Astrocyte (in vitro differentiated cells and primary cell): ENCODE results near the gene CHP1. TPM values are rescaled to one million over a fixed set of nuclear protein-coding genes. Genes with fewer than 3 reads are reported as not detected.
"Not testable (repeated sequence)": the region's sequence is repeated elsewhere in the genome, so short reads cannot be mapped to it uniquely, and the experiment has no call there.

Experiments
- DNase-seq: peaks from one replicate; pipeline ENCODE4 v3.0.0-alpha.2; 2010; ENCODE audit warnings: low read depth
- FAIRE-seq: peaks from 2 replicates; lab custom pipeline; 2011; peaks lifted over from hg19 to GRCh38; lab: Jason Lieb, UNC
- H2AFZ ChIP-seq: 2 replicates; pipeline ENCODE4 v1.6.0; 2012; ENCODE audit warnings: low read depth, low read length, inconsistent platforms
- H3K27ac ChIP-seq: 2 replicates; pipeline ENCODE4 v1.5.1; 2011; ENCODE audit warnings: low read depth, low read length, inconsistent platforms
- H3K27me3 ChIP-seq: 2 replicates; pipeline ENCODE4 v1.6.0; 2011; ENCODE audit warnings: low read length, inconsistent platforms; ENCODE audit not compliant: insufficient read depth
- H3K36me3 ChIP-seq: 2 replicates; pipeline ENCODE4 v1.5.1; 2011; ENCODE audit warnings: low read length, inconsistent platforms; ENCODE audit not compliant: insufficient read depth
- H3K4me1 ChIP-seq: 2 replicates; pipeline ENCODE4 v1.5.1; 2011; ENCODE audit warnings: low read length, inconsistent platforms; ENCODE audit not compliant: insufficient read depth
- H3K4me2 ChIP-seq: 2 replicates; pipeline ENCODE4 v1.6.0; 2012; ENCODE audit warnings: low read length, inconsistent platforms
- H3K4me3 ChIP-seq: 2 replicates; pipeline ENCODE4 v1.5.1; 2011; ENCODE audit warnings: low read depth, mild to moderate bottlenecking, low read length, inconsistent platforms; ENCODE audit not compliant: insufficient read depth
- H3K79me2 ChIP-seq: 2 replicates; pipeline ENCODE4 v1.6.0; 2012; ENCODE audit warnings: mild to moderate bottlenecking, low read length, inconsistent platforms; ENCODE audit not compliant: insufficient read depth
- H3K9ac ChIP-seq: 2 replicates; pipeline ENCODE4 v1.6.0; 2012; ENCODE audit warnings: mild to moderate bottlenecking, low read length, inconsistent platforms
- H3K9me3 ChIP-seq: 2 replicates; pipeline ENCODE4 v1.5.1; 2012; ENCODE audit warnings: low read depth, mild to moderate bottlenecking, low read length, inconsistent platforms; ENCODE audit not compliant: insufficient read depth
- H4K20me1 ChIP-seq: 2 replicates; pipeline ENCODE4 v1.6.0; 2012; ENCODE audit warnings: low read length, inconsistent platforms; ENCODE audit not compliant: insufficient read depth
- H3K27ac Mint-ChIP-seq: one replicate; pipeline ENCODE4 v1.8.0; 2021; ENCODE audit warnings: mild to moderate bottlenecking, mixed read lengths; ENCODE audit not compliant: unreplicated experiment
- H3K27me3 Mint-ChIP-seq: one replicate; pipeline ENCODE4 v1.8.0; 2021; ENCODE audit warnings: low read depth, mixed read lengths; ENCODE audit not compliant: unreplicated experiment
- H3K36me3 Mint-ChIP-seq: one replicate; pipeline ENCODE4 v1.8.0; 2021; ENCODE audit warnings: low read depth, mixed read lengths; ENCODE audit not compliant: unreplicated experiment
- H3K4me1 Mint-ChIP-seq: one replicate; pipeline ENCODE4 v1.8.0; 2021; ENCODE audit warnings: low read depth, mixed read lengths; ENCODE audit not compliant: unreplicated experiment
- H3K4me3 Mint-ChIP-seq: one replicate; pipeline ENCODE4 v1.8.0; 2021; ENCODE audit warnings: mild to moderate bottlenecking, moderate library complexity, mixed read lengths; ENCODE audit not compliant: unreplicated experiment
- H3K9me3 Mint-ChIP-seq: one replicate; pipeline ENCODE4 v1.8.0; 2021; ENCODE audit warnings: mild to moderate bottlenecking, mixed read lengths; ENCODE audit not compliant: unreplicated experiment
- EZH2 ChIP-seq: IDR thresholded peaks from 2 replicates; pipeline ENCODE4 v1.6.1; 2012; ENCODE audit warnings: mild to moderate bottlenecking, low read length, inconsistent platforms; ENCODE audit not compliant: insufficient read depth
- total RNA-seq: library from RNA; stranded (reverse); gene quantifications from 2 replicates; pipeline ENCODE4 v1.2.1, GENCODE V29; 2021
- TF ChIP-seq, protein P1 (sequence below): IDR thresholded peaks from 2 replicates; pipeline ENCODE4 v1.5.1; 2011; ENCODE audit warnings: low read depth, mild to moderate bottlenecking, inconsistent platforms, low read length, moderate library complexity; ENCODE audit not compliant: insufficient read depth

The CHP1 gene
- total RNA-seq, 1 donor from 2014 or later = 101 TPM

DNA sequence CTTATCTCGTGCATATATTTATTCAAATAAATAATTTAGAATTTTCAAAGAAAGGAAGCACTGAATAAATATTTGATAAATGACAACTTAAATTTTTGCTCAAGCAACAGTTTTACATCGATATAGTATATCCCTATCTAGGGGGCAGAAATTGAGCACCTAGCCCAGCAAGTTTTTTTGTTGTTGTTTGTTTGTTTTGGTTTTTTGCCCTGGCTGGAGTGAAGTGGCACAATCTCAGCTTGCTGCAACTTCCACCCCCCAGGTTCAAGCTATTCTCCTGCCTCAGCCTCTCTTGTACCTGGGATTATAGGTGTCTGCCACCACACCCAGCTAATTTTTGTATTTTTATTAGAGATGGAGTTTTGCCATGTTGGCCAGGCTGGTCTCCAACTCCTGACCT lies 58.9 kb downstream of the CHP1 start:
- TF ChIP-seq EZH2 = no peak
- TF ChIP-seq, protein P1, sequence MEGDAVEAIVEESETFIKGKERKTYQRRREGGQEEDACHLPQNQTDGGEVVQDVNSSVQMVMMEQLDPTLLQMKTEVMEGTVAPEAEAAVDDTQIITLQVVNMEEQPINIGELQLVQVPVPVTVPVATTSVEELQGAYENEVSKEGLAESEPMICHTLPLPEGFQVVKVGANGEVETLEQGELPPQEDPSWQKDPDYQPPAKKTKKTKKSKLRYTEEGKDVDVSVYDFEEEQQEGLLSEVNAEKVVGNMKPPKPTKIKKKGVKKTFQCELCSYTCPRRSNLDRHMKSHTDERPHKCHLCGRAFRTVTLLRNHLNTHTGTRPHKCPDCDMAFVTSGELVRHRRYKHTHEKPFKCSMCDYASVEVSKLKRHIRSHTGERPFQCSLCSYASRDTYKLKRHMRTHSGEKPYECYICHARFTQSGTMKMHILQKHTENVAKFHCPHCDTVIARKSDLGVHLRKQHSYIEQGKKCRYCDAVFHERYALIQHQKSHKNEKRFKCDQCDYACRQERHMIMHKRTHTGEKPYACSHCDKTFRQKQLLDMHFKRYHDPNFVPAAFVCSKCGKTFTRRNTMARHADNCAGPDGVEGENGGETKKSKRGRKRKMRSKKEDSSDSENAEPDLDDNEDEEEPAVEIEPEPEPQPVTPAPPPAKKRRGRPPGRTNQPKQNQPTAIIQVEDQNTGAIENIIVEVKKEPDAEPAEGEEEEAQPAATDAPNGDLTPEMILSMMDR = no peak
- H3K36me3 Mint-ChIP-seq = peaks cover 20% of the 10 kb centered on the region

DNA sequence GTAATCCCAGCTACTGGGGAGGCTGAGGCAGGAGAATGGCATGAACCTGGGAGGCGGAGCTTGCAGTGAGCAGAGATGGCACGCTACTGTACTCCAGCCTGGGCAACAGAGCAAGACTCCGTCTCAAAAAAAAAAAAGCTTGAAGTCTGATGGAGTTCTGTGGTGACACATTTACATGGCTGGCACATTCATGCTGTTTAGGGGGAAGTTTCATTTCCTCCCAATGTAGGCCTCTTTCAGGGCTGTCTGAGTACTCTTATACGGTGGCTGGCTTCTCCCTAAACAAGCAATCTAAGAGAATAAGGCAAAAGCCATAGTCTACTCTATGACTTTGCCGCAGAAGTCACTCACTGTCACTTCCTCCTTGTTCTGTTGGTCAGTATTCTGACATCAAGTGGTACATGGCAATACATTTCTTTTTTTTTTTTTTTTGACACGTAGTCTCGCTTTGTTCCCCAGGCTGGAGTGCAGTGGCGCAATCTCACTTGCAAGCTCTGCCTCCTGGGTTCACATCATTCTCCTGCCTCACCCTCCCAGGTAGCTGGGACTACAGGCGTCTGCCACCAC lies 60.1 kb downstream of the CHP1 start:
- no peak overlapping the region for H2AFZ ChIP-seq
- TF ChIP-seq, protein P1 = no peak
- no peak for TF ChIP-seq EZH2
- no peak for FAIRE-seq
- no peaks in the 10 kb centered on the region for H3K9me3 ChIP-seq
- no peaks in the 10 kb centered on the region for H3K27me3 ChIP-seq
- H3K27ac ChIP-seq = no peak overlapping the region
- H4K20me1 ChIP-seq = peaks cover 18% of the 10 kb centered on the region
- Mint-ChIP-seq H3K9me3 (no peaks in the 10 kb centered on the region), H3K36me3 (peaks cover 19% of the 10 kb centered on the region), H3K27ac (no peak overlapping the region), H3K27me3 (no peaks in the 10 kb centered on the region), H3K4me3 (no peak overlapping the region), H3K4me1 (peaks cover 8% of the 10 kb centered on the region)
- H3K36me3 ChIP-seq = peaks cover 26% of the 10 kb centered on the region
- peaks cover 27% of the 10 kb centered on the region for H3K79me2 ChIP-seq
- DNase-seq = no peak
- no peak overlapping the region for H3K4me2 ChIP-seq
- no peak overlapping the region for H3K9ac ChIP-seq
- no peak overlapping the region for H3K4me3 ChIP-seq
- H3K4me1 ChIP-seq = no peaks in the 10 kb centered on the region

More for the DNA sequence above, 58.9 kb downstream of the CHP1 start:
- Histone ChIP-seq H3K27ac (no peak overlapping the region), H3K4me3 (no peak overlapping the region), H3K4me2 (no peak overlapping the region), H3K4me1 (peaks cover 7% of the 10 kb centered on the region), H3K36me3 (peaks cover 33% of the 10 kb centered on the region), H4K20me1 (peaks cover 21% of the 10 kb centered on the region), H3K27me3 (no peaks in the 10 kb centered on the region), H3K9ac (no peak overlapping the region), H2AFZ (no peak overlapping the region), H3K79me2 (peaks cover 38% of the 10 kb centered on the region), H3K9me3 (no peaks in the 10 kb centered on the region)
- H3K4me3 Mint-ChIP-seq = no peak overlapping the region
- H3K27ac Mint-ChIP-seq = no peak overlapping the region
- peaks cover 15% of the 10 kb centered on the region for H3K4me1 Mint-ChIP-seq
- DNase-seq (no peak), FAIRE-seq (no peak)
- no peaks in the 10 kb centered on the region for H3K9me3 Mint-ChIP-seq
- H3K27me3 Mint-ChIP-seq = no peaks in the 10 kb centered on the region

GRCh38 chr15:41292521-41292920 lies 61.5 kb downstream of the CHP1 start:
- Mint-ChIP-seq H3K27ac (peak overlapping the region; percentile 18), H3K36me3 (peaks cover 11% of the 10 kb centered on the region), H3K9me3 (no peaks in the 10 kb centered on the region), H3K4me1 (peaks cover 8% of the 10 kb centered on the region), H3K4me3 (no peak overlapping the region), H3K27me3 (no peaks in the 10 kb centered on the region)
- H3K36me3 ChIP-seq = peaks cover 13% of the 10 kb centered on the region
- no peak overlapping the region for H3K9ac ChIP-seq
- DNase-seq (no peak), FAIRE-seq (no peak)
- H3K27ac ChIP-seq = no peak overlapping the region
- no peaks in the 10 kb centered on the region for H3K4me1 ChIP-seq
- no peaks in the 10 kb centered on the region for H3K27me3 ChIP-seq
- H4K20me1 ChIP-seq = peaks cover 13% of the 10 kb centered on the region
- H3K4me3 ChIP-seq = no peak overlapping the region
- H3K79me2 ChIP-seq = peaks cover 15% of the 10 kb centered on the region
- H3K4me2 ChIP-seq = no peak overlapping the region
- H2AFZ ChIP-seq = no peak overlapping the region
- H3K9me3 ChIP-seq = no peaks in the 10 kb centered on the region
- TF ChIP-seq, protein P1 = no peak
- no peak for TF ChIP-seq EZH2

GRCh38 chr15:41301139-41301538 lies 70.1 kb downstream of the CHP1 start:
- not testable (repeated sequence) for H3K27me3 Mint-ChIP-seq

More at GRCh38 chr15:41301139-41301538, 70.1 kb downstream of the CHP1 start:
- H3K4me3 ChIP-seq, H3K9me3 ChIP-seq, H3K27ac Mint-ChIP-seq, H3K9ac ChIP-seq, H3K36me3 ChIP-seq, H3K79me2 ChIP-seq, H3K36me3 Mint-ChIP-seq, H2AFZ ChIP-seq, H3K27ac ChIP-seq, H4K20me1 ChIP-seq, H3K27me3 ChIP-seq, H3K4me3 Mint-ChIP-seq, H3K4me1 ChIP-seq, H3K9me3 Mint-ChIP-seq, H3K4me2 ChIP-seq, H3K4me1 Mint-ChIP-seq, DNase-seq: not testable (repeated sequence)
- peak; percentile 82 for FAIRE-seq
